A549 (cell line): Measurements from ENCODE around the gene GHR. TPM values are rescaled to one million over a fixed set of nuclear protein-coding genes. Genes with fewer than 3 reads are reported as not detected.

Experiments used
- ATAC-seq, 2 experiments: fragments of 200-7000 bp in 1 of 2; fragments of >200 bp in 1 of 2; cut with Nextera tagmentation in 1 of 2; cut with Tn5 transposase in 1 of 2; 3 replicates each; pipeline versions ENCODE4 v1.8.0 to v1.9.1; 2018 to 2020; ENCODE audit warnings: mild to moderate bottlenecking in 1 of 2, moderate library complexity in 1 of 2
- CTCF ChIA-PET: fragments of 300-600 bp; sonication (Branson Sonifier 250); formaldehyde crosslinking; extraction: SDS; loops from one replicate; lab custom pipeline; 2021; ENCODE audit warnings: antibody characterized with exemption, inconsistent platforms; lab: Yijun Ruan, JAX
- POLR2A ChIA-PET: fragments of 350-600 bp; formaldehyde crosslinking; extraction: SDS; loops from one replicate; lab custom pipeline; 2021; ENCODE audit warnings: antibody characterized with exemption, inconsistent platforms; lab: Yijun Ruan, JAX
- DNase-seq, 2 experiments: peaks; one replicate each; pipeline versions ENCODE4 v3.0.0 to v3.0.0-alpha.2; 2011 to 2016; ENCODE audit warnings: low read depth in 1 of 2, low spot score in 1 of 2
- FAIRE-seq: peaks from 2 replicates; lab custom pipeline; 2011; peaks lifted over from hg19 to GRCh38; lab: Jason Lieb, UNC
- H3K27ac ChIP-seq, 2 experiments: fragments of >200 bp; sonication (Bioruptor Twin); formaldehyde crosslinking; 3 replicates each; pipeline ENCODE4 v1.5.1; 2016 to 2017
- H3K4me1 ChIP-seq: fragments of >200 bp; sonication (Bioruptor Twin); formaldehyde crosslinking; 3 replicates; pipeline ENCODE4 v1.6.1; 2016
- H3K4me2 ChIP-seq: fragments of >200 bp; sonication (Bioruptor Twin); formaldehyde crosslinking; 3 replicates; pipeline ENCODE4 v1.6.1; 2016
- H3K4me3 ChIP-seq: fragments of >200 bp; sonication (Bioruptor Twin); formaldehyde crosslinking; 3 replicates; pipeline ENCODE4 v1.5.1; 2016
- H3K9me3 ChIP-seq: fragments of >200 bp; sonication (Bioruptor Twin); formaldehyde crosslinking; 3 replicates; pipeline ENCODE4 v1.6.1; 2016
- BCL3 ChIP-seq: fragments of >200 bp; sonication (Bioruptor Twin); formaldehyde crosslinking; IDR thresholded peaks from 3 replicates; pipeline ENCODE4 v1.6.1; 2016
- CHD2 ChIP-seq: fragments of 150-350 bp; IDR thresholded peaks from 2 replicates; pipeline ENCODE4 v1.6.1; 2014; ENCODE audit warnings: low read length; ENCODE audit not compliant: partially characterized antibody
- CHD4 ChIP-seq: fragments of 200-600 bp; sonication (generic); IDR thresholded peaks from 2 replicates; pipeline ENCODE4 v1.6.1; 2016; ENCODE audit warnings: antibody characterized with exemption, mild to moderate bottlenecking, borderline replicate concordance
- E2F6 ChIP-seq: IDR thresholded peaks from 2 replicates; pipeline ENCODE4 v1.6.1; 2012; ENCODE audit warnings: low read depth, borderline replicate concordance
- EHMT2 ChIP-seq: fragments of 200-600 bp; sonication (generic); IDR thresholded peaks from 2 replicates; pipeline ENCODE4 v1.6.1; 2016; ENCODE audit warnings: antibody characterized with exemption, low read depth, mild to moderate bottlenecking, moderate library complexity
- ELK1 ChIP-seq: fragments of 150-350 bp; IDR thresholded peaks from 2 replicates; pipeline ENCODE4 v1.6.1; 2014; ENCODE audit warnings: low read depth, mild to moderate bottlenecking, low read length
- ESRRA ChIP-seq: fragments of 150-350 bp; IDR thresholded peaks from 2 replicates; pipeline ENCODE4 v1.6.1; 2014; ENCODE audit warnings: mild to moderate bottlenecking, low read length, borderline replicate concordance
- FOSL2 ChIP-seq, 2 experiments: fragments of 450-650 bp in 1 of 2; fragments of >200 bp in 1 of 2; sonication (Bioruptor Twin) in 1 of 2; formaldehyde crosslinking; IDR thresholded peaks; 2 replicates each; pipeline versions ENCODE4 v1.5.0 to v1.6.1; 2016 to 2020; ENCODE audit warnings: mild to moderate bottlenecking in 1 of 2, moderate library complexity in 1 of 2
- FOXS1 ChIP-seq: fragments of 250-450 bp; sonication (Bioruptor Pico); IDR thresholded peaks from 2 replicates; pipeline ENCODE4 v1.5.0; 2020; ENCODE audit warnings: mild to moderate bottlenecking, moderate library complexity
- HES2 ChIP-seq: fragments of >200 bp; sonication (Bioruptor Twin); formaldehyde crosslinking; IDR thresholded peaks from 2 replicates; pipeline ENCODE4 v1.6.1; 2016
- HOXB5 ChIP-seq: fragments of 250-450 bp; sonication (Bioruptor Pico); IDR thresholded peaks from 2 replicates; pipeline ENCODE4 v1.5.0; 2020; ENCODE audit warnings: mild to moderate bottlenecking, moderate library complexity
- KDM1A ChIP-seq: fragments of 200-600 bp; sonication (generic); IDR thresholded peaks from 2 replicates; pipeline ENCODE4 v1.6.1; 2016; ENCODE audit warnings: low read depth, mild to moderate bottlenecking
- KDM5A ChIP-seq: fragments of 200-600 bp; sonication (generic); IDR thresholded peaks from 2 replicates; pipeline ENCODE4 v1.6.1; 2016; ENCODE audit warnings: antibody characterized with exemption, mild to moderate bottlenecking
- MAFK ChIP-seq: fragments of 450-650 bp; IDR thresholded peaks from 2 replicates; pipeline ENCODE4 v1.6.1; 2014; ENCODE audit not compliant: partially characterized antibody
- MYC ChIP-seq: IDR thresholded peaks from 2 replicates; pipeline ENCODE4 v1.6.1; 2012; ENCODE audit warnings: mild to moderate bottlenecking, inconsistent platforms, low read length, improper control_type of control experiment, borderline replicate concordance
- NFE2L2 ChIP-seq: fragments of 150-350 bp; conservative IDR thresholded peaks from 2 replicates; pipeline ENCODE4 v1.6.1; 2014; ENCODE audit warnings: low read length
- NPAS2 ChIP-seq: fragments of 250-450 bp; sonication (Bioruptor Pico); IDR thresholded peaks from 2 replicates; pipeline ENCODE4 v1.8.0; 2022; ENCODE audit warnings: mild to moderate bottlenecking, moderate library complexity, borderline replicate concordance
- NR3C1 ChIP-seq: fragments of >200 bp; sonication (Bioruptor Twin); formaldehyde crosslinking; IDR thresholded peaks from 3 replicates; pipeline ENCODE4 v1.6.1; 2017
- PHF8 ChIP-seq: fragments of 200-600 bp; sonication (generic); IDR thresholded peaks from 2 replicates; pipeline ENCODE4 v1.6.1; 2016; ENCODE audit warnings: low read depth, mild to moderate bottlenecking, antibody characterized with exemption, moderate library complexity, borderline replicate concordance
- POLR2A ChIP-seq: IDR thresholded peaks from 2 replicates; pipeline ENCODE4 v1.6.1; 2012; ENCODE audit warnings: mild to moderate bottlenecking, low read length
- POLR2AphosphoS2 ChIP-seq: conservative IDR thresholded peaks from 2 replicates; pipeline ENCODE4 v1.6.1; 2012; ENCODE audit warnings: low read length, improper control_type of control experiment, inconsistent platforms
- RARB ChIP-seq: fragments of 250-450 bp; sonication (Bioruptor Pico); IDR thresholded peaks from 2 replicates; pipeline ENCODE4 v1.8.0; 2021; ENCODE audit warnings: mild to moderate bottlenecking, moderate library complexity
- REST ChIP-seq: fragments of 200-600 bp; sonication (generic); IDR thresholded peaks from 2 replicates; pipeline ENCODE4 v1.6.1; 2016; ENCODE audit warnings: antibody characterized with exemption, mild to moderate bottlenecking, moderate library complexity
- RNF2 ChIP-seq: fragments of 200-600 bp; sonication (generic); IDR thresholded peaks from 2 replicates; pipeline ENCODE4 v1.6.1; 2016; ENCODE audit warnings: low read depth, mild to moderate bottlenecking, antibody characterized with exemption, moderate library complexity, borderline replicate concordance
- TFCP2L1 ChIP-seq: fragments of 250-450 bp; sonication (Bioruptor Pico); IDR thresholded peaks from 2 replicates; pipeline ENCODE4 v1.5.0; 2021; ENCODE audit warnings: mild to moderate bottlenecking
- TP53 ChIP-seq: fragments of 250-450 bp; sonication (Bioruptor Pico); IDR thresholded peaks from 2 replicates; pipeline ENCODE4 v1.5.0; 2021; ENCODE audit warnings: mild to moderate bottlenecking, moderate library complexity
- USF2 ChIP-seq: fragments of 450-650 bp; IDR thresholded peaks from 2 replicates; pipeline ENCODE4 v1.6.1; 2014; ENCODE audit warnings: antibody characterized with exemption
- ZFP36 ChIP-seq: fragments of 450-650 bp; IDR thresholded peaks from 2 replicates; pipeline ENCODE4 v1.6.1; 2014; ENCODE audit warnings: borderline replicate concordance; ENCODE audit not compliant: partially characterized antibody
- WGBS: methylation state at CpG from one replicate; pipeline ENCODE4 v1.1.6; 2017; ENCODE audit errors: missing lambda C conversion rate; 5-methylcytosine and 5-hydroxymethylcytosine counted together
- polyA plus RNA-seq, 4 experiments: library from polyadenylated mRNA; depleted of rRNA in 3 of 4; stranded (reverse); fragments of >200 nt; fragmentation: RNase III in 1 of 4; extraction: RNeasy Plus Mini Kit Qiagen cat#74134 plus additional on column Dnase treatment in 1 of 4; gene quantifications; 2 replicates in 3 of 4; 3 replicates in 1 of 4; pipeline ENCODE4 v1.2.3, GENCODE V29; 2011 to 2017

Gene GHR
- polyA plus RNA-seq, 2 of the 4 experiments (the other 2 are of a cell fraction): 0.05 TPM; not detected in 1

- Histone ChIP-seq H3K4me2 (no peak overlapping the region), H3K4me3 (no peak overlapping the region), H3K4me1 (no peaks in the 10 kb centered on the region), H3K27ac (no peak overlapping the region), H3K9me3 (no peaks in the 10 kb centered on the region)
- DNase-seq: no peak
- ATAC-seq: no peak
- ChIA-PET CTCF (no interaction called here), POLR2A (no interaction called here)
- no peak for FAIRE-seq
- TF ChIP-seq NR3C1 (no peak), MAFK (no peak), HES2 (no peak), TFCP2L1 (CRISPR knock-in tag) (no peak), KDM1A (no peak), CHD2 (no peak), BCL3 (no peak), PHF8 (no peak), USF2 (no peak), ESRRA (no peak), FOSL2 (IDR thresholded peaks at IDR 0.05) (no peak), FOSL2 (CRISPR knock-in tag; IDR thresholded peaks at IDR 0.05) (no peak), RNF2 (no peak), ZFP36 (no peak), FOXS1 (no peak), RARB (no peak)
- WGBS: 17% methylated on average over 3 of the region's 3 CpGs
Observed at GRCh38 chr5:42491699-42492098, 68.5 kb downstream of the GHR start.

GRCh38 chr5:42492974-42493373 is 69.7 kb downstream of the GHR start:
- no peak for TF ChIP-seq POLR2A
- TF ChIP-seq RARB: no peak
- no peak for TF ChIP-seq HOXB5 (CRISPR knock-in tag)
- no peak for TF ChIP-seq NFE2L2
- no peak for TF ChIP-seq KDM5A
- TF ChIP-seq REST: no peak
- no peak for TF ChIP-seq POLR2AphosphoS2
- no peak for TF ChIP-seq ELK1
- no peak for TF ChIP-seq E2F6
- TF ChIP-seq MYC: no peak
- no peak for TF ChIP-seq CHD2
- no peak for TF ChIP-seq CHD4
- no peak for TF ChIP-seq TP53 (CRISPR knock-in tag)
- no peak for TF ChIP-seq PHF8
- TF ChIP-seq EHMT2: no peak
- no peak for TF ChIP-seq NPAS2 (CRISPR knock-in tag)
- no peak for TF ChIP-seq HES2
- TF ChIP-seq, all 56 proteins: peak for 0
- FAIRE-seq (no peak), DNase-seq (no peak), ATAC-seq (no peak)
- no peak overlapping the region for H3K4me2 ChIP-seq
- no peak overlapping the region for H3K27ac ChIP-seq
- H3K4me1 ChIP-seq: no peaks in the 10 kb centered on the region
- ChIA-PET CTCF (interaction anchor here (1.5 kb wide), 1 partner anchor 14 kb away, joined by 3 read pairs; no protein-coding TSS in a partner anchor), POLR2A (no interaction called here)
- no peaks in the 10 kb centered on the region for H3K9me3 ChIP-seq
- whole genome bisulfite sequencing: 29% methylated on average over 3 of the region's 3 CpGs
- no peak overlapping the region for H3K4me3 ChIP-seq
